ENCODE results near the gene DCAF15. TPM values are rescaled to one million over a fixed set of nuclear protein-coding genes. Genes with fewer than 3 reads are reported as not detected.

Gene DCAF15
- total and polyA plus RNA-seq, 2 experiments from 2014 or later, result 9.3 to 11.5 TPM

DNA sequence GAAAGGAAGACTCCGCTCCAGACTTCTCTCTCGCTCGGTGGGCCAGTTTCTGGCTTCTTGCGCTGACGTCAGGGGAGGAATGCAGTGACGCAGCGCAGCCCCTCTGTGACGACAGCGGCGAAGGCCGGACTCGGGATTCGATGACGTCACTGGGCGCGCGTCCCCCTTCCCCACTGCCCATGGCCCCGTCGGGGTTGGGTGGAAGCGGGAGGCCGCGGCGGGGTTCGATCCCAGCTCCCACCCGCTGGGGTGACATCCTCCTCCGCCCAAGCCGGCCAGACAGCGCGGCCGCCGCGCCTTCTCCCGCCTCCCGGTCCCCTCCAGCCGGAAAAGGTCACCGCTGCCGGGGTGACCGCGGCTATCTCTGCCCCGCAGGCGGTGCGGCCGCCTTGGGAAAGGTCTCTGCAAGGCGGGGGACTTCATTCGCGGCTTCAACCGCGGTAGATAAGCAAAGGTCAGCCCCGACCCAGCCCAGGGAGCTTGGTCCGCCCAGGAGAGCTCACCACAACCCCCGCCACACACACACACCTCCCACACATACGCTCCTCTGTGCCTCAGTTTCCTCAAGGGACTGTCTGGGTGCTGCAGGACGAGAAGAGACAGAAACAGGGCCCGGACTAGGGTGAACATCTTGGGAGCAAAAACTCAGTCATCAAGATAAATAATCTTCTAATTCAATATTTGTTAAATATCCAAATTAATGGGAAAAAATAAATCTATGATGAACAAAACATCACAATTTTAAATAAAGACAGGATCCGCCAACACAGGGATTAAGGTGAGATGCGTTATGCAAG lies 54.7 kb downstream of the DCAF15 start:
- Histone ChIP-seq H2AFZ (peak overlapping the region; percentile 85), H3K9ac (peak overlapping the region; percentile 99), H3K27ac (peak overlapping the region; percentile 94), H3K4me3 (peak overlapping the region; percentile 81), H3K79me2 (ENCODE audit: insufficient read depth) (0 out of 2 replicates have a peak, but pooled peaks cover 5% of the 10 kb centered on the region), H3K36me3 (ENCODE audit: low read depth) (no peaks in the 10 kb centered on the region), H3K9me3 (ENCODE audit: low read depth) (no peaks in the 10 kb centered on the region), H3K9me2 (ENCODE audit: insufficient read depth) (no peaks in the 10 kb centered on the region), H4K20me1 (ENCODE audit: insufficient read depth) (no peaks in the 10 kb centered on the region), H3K4me2 (ENCODE audit: unreplicated experiment) (peak overlapping the region; percentile 89), H3K27me3 (replicated peaks; ENCODE audit: insufficient read depth) (no peaks in the 10 kb centered on the region), H3K4me1 (ENCODE audit: insufficient read depth) (peaks cover 15% of the 10 kb centered on the region; the same call in 1 of the 2 replicates), H3F3A (ENCODE audit: insufficient read depth) (peaks cover 21% of the 10 kb centered on the region)
- WGBS, 2 experiments (ENCODE audit: low coverage in 1 of 2, low lambda C conversion rate in 2 of 2, missing lambda C conversion rate in 2 of 2), result 4 to 6% methylated on average over 38 to 47 of the region's 56 CpGs
- DNase-seq, result no peak
- TF ChIP-seq EZH2 (IDR thresholded peaks at IDR 0.05; ENCODE audit: insufficient read depth, poor library complexity, severe bottlenecking) (no peak), EZH2phosphoT487 (IDR thresholded peaks at IDR 0.05; ENCODE audit: insufficient read depth, low read depth) (no peak)
- in situ Hi-C loops (cut with MboI), result no loop called here

Other genes with a start within 250 kb of the DCAF15 start
- gene MRI1, start 188.0 kb upstream of the DCAF15 start, total RNA-seq (2014; rRNA removed; shearing (Covaris generic)), result 39.7 and 60.6 TPM in 2 replicates
- gene MRI1, start 188.0 kb upstream of the DCAF15 start, polyA plus RNA-seq (2016; fragmentation: Nextera tagmentation; extraction: Ambion mirVana), result 14.3 and 16.5 TPM in 2 replicates
- gene C19orf53, start 178.1 kb upstream of the DCAF15 start, total RNA-seq (2014; rRNA removed; shearing (Covaris generic)), result 115 and 122 TPM in 2 replicates
- gene C19orf53, start 178.1 kb upstream of the DCAF15 start, polyA plus RNA-seq (2016; fragmentation: Nextera tagmentation; extraction: Ambion mirVana), result 309 TPM in 2 replicates
- 2.9 and 3.0 TPM in 2 replicates for gene ZSWIM4, start 157.1 kb upstream of the DCAF15 start, total RNA-seq (2014; rRNA removed; shearing (Covaris generic))
- gene ZSWIM4, start 157.1 kb upstream of the DCAF15 start, polyA plus RNA-seq (2016; fragmentation: Nextera tagmentation; extraction: Ambion mirVana), result 0.35 and 0.81 TPM in 2 replicates
- not detected in 2 replicates for gene NANOS3, start 75.4 kb upstream of the DCAF15 start, total RNA-seq (2014; rRNA removed; shearing (Covaris generic))
- 2.7 TPM in 2 replicates for gene NANOS3, start 75.4 kb upstream of the DCAF15 start, polyA plus RNA-seq (2016; fragmentation: Nextera tagmentation; extraction: Ambion mirVana)
- gene BRME1, start 46.4 kb upstream of the DCAF15 start, total RNA-seq (2014; rRNA removed; shearing (Covaris generic)), result 0.11 TPM in 1 of 2 replicates, not detected in the other
- 0.63 and 2.1 TPM in 2 replicates for gene BRME1, start 46.4 kb upstream of the DCAF15 start, polyA plus RNA-seq (2016; fragmentation: Nextera tagmentation; extraction: Ambion mirVana)
- gene CC2D1A, start 46.3 kb upstream of the DCAF15 start, total RNA-seq (2014; rRNA removed; shearing (Covaris generic)), result 20.6 and 22.8 TPM in 2 replicates
- gene CC2D1A, start 46.3 kb upstream of the DCAF15 start, polyA plus RNA-seq (2016; fragmentation: Nextera tagmentation; extraction: Ambion mirVana), result 15.8 and 16.9 TPM in 2 replicates
- gene PODNL1, start 14.1 kb upstream of the DCAF15 start, total RNA-seq (2014; rRNA removed; shearing (Covaris generic)), result 6.2 and 9.2 TPM in 2 replicates
- 36.8 and 45.3 TPM in 2 replicates for gene PODNL1, start 14.1 kb upstream of the DCAF15 start, polyA plus RNA-seq (2016; fragmentation: Nextera tagmentation; extraction: Ambion mirVana)
- 1.9 and 2.5 TPM in 2 replicates for gene RFX1, start 53.8 kb downstream of the DCAF15 start, total RNA-seq (2014; rRNA removed; shearing (Covaris generic))
- gene RFX1, start 53.8 kb downstream of the DCAF15 start, polyA plus RNA-seq (2016; fragmentation: Nextera tagmentation; extraction: Ambion mirVana), result 1.6 and 1.7 TPM in 2 replicates
- not detected in 2 replicates for gene RLN3, start 75.6 kb downstream of the DCAF15 start, total RNA-seq (2014; rRNA removed; shearing (Covaris generic))
- gene RLN3, start 75.6 kb downstream of the DCAF15 start, polyA plus RNA-seq (2016; fragmentation: Nextera tagmentation; extraction: Ambion mirVana), result not detected in 2 replicates
- gene IL27RA, start 79.3 kb downstream of the DCAF15 start, total RNA-seq (2014; rRNA removed; shearing (Covaris generic)), result 7.5 and 8.5 TPM in 2 replicates
- 5.8 and 7.1 TPM in 2 replicates for gene IL27RA, start 79.3 kb downstream of the DCAF15 start, polyA plus RNA-seq (2016; fragmentation: Nextera tagmentation; extraction: Ambion mirVana)
- gene PALM3, start 109.6 kb downstream of the DCAF15 start, total RNA-seq (2014; rRNA removed; shearing (Covaris generic)), result 0.25 TPM in 1 of 2 replicates, not detected in the other
- 0.15 TPM in 1 of 2 replicates, not detected in the other for gene PALM3, start 109.6 kb downstream of the DCAF15 start, polyA plus RNA-seq (2016; fragmentation: Nextera tagmentation; extraction: Ambion mirVana)
- 1.3 TPM in 1 of 2 replicates, not detected in the other for gene MISP3, start 120.3 kb downstream of the DCAF15 start, total RNA-seq (2014; rRNA removed; shearing (Covaris generic))
- 2.0 and 2.7 TPM in 2 replicates for gene MISP3, start 120.3 kb downstream of the DCAF15 start, polyA plus RNA-seq (2016; fragmentation: Nextera tagmentation; extraction: Ambion mirVana)
- gene C19orf67, start 133.3 kb downstream of the DCAF15 start, total RNA-seq (2014; rRNA removed; shearing (Covaris generic)), result not detected in 2 replicates
- gene C19orf67, start 133.3 kb downstream of the DCAF15 start, polyA plus RNA-seq (2016; fragmentation: Nextera tagmentation; extraction: Ambion mirVana), result not detected in 2 replicates
- 42.5 and 50.8 TPM in 2 replicates for gene SAMD1, start 138.2 kb downstream of the DCAF15 start, total RNA-seq (2014; rRNA removed; shearing (Covaris generic))
- gene SAMD1, start 138.2 kb downstream of the DCAF15 start, polyA plus RNA-seq (2016; fragmentation: Nextera tagmentation; extraction: Ambion mirVana), result 5.4 and 5.7 TPM in 2 replicates
- gene PRKACA, start 165.3 kb downstream of the DCAF15 start, total RNA-seq (2014; rRNA removed; shearing (Covaris generic)), result 37.4 and 67.8 TPM in 2 replicates
- 4.6 and 5.3 TPM in 2 replicates for gene PRKACA, start 165.3 kb downstream of the DCAF15 start, polyA plus RNA-seq (2016; fragmentation: Nextera tagmentation; extraction: Ambion mirVana)
- gene ASF1B, start 184.1 kb downstream of the DCAF15 start, total RNA-seq (2014; rRNA removed; shearing (Covaris generic)), result 7.6 and 11.2 TPM in 2 replicates
- 18.0 and 19.0 TPM in 2 replicates for gene ASF1B, start 184.1 kb downstream of the DCAF15 start, polyA plus RNA-seq (2016; fragmentation: Nextera tagmentation; extraction: Ambion mirVana)

Data from GM23248 (cell line).